ENCODE results near the gene KLHL17.
"Not testable (repeated sequence)": the region's sequence is repeated elsewhere in the genome, so short reads cannot be mapped to it uniquely, and the experiment has no call there.

The KLHL17 gene

GRCh38 chr1:1003618-1004419 lies 43.4 kb downstream of the KLHL17 start:
- DNase-seq: no peak

GRCh38 chr1:1004420-1004779 lies 44.0 kb downstream of the KLHL17 start:
- no peak for DNase-seq

- peak; percentile 33 for DNase-seq
These were observed 44.7 kb downstream of the KLHL17 start for GRCh38 chr1:1004780-1005697.

- no peak for DNase-seq
These were observed 45.5 kb downstream of the KLHL17 start for GRCh38 chr1:1005774-1006304.

- DNase-seq: no peak
These were observed 46.1 kb downstream of the KLHL17 start for GRCh38 chr1:1006305-1007159.

- DNase-seq: not testable (repeated sequence)
These were observed 49.7 kb downstream of the KLHL17 start for GRCh38 chr1:1010131-1010530.

GRCh38 chr1:1011396-1011949 lies 51.1 kb downstream of the KLHL17 start:
- no peak for DNase-seq

GRCh38 chr1:1012736-1013104 lies 52.3 kb downstream of the KLHL17 start:
- not testable (repeated sequence) for DNase-seq

GRCh38 chr1:1013105-1013921 lies 52.9 kb downstream of the KLHL17 start, which contains the start of gene ISG15:
Gene ISG15, plus strand, starts transcription at chr1:1013497. Its CDS starts 77 bp downstream, at chr1:1013574.
- peak; percentile 82 for DNase-seq

- DNase-seq: peak; percentile 52
These were observed 53.7 kb downstream of the KLHL17 start for GRCh38 chr1:1013922-1014648.

- no peak for DNase-seq
These were observed 54.7 kb downstream of the KLHL17 start for GRCh38 chr1:1014799-1015681.

Measured in fibroblast of skin of right quadriceps (primary cell).